Fibroblast of mammary gland (primary cell): Measurements from ENCODE around the gene ABHD1.

Experiments used
- DNase-seq: peaks from one replicate; pipeline ENCODE4 v3.0.0-alpha.2; 2010; ENCODE audit warnings: low read depth
- H3K4me3 ChIP-seq: 2 replicates; pipeline ENCODE4 v1.5.1; 2011; ENCODE audit warnings: low read depth, mild to moderate bottlenecking, low read length, moderate library complexity; ENCODE audit not compliant: control insufficient read depth
- CTCF ChIP-seq: conservative IDR thresholded peaks from 2 replicates; pipeline ENCODE4 v1.5.1; 2011; ENCODE audit warnings: low read depth, low read length, inconsistent platforms; ENCODE audit not compliant: control insufficient read depth, insufficient read depth

ABHD1 gene

GRCh38 chr2:27139310-27139709 is 15.7 kb downstream of the ABHD1 start, which contains the start of gene PRR30:
Gene PRR30, minus strand, starts transcription at chr2:27139410. Its CDS starts 1,081 bp downstream, at chr2:27138329.
- no peak within 1 kb of the TSS for H3K4me3 ChIP-seq
- no peak for DNase-seq
- no peak for TF ChIP-seq CTCF

GRCh38 chr2:27143285-27143684 is 19.7 kb downstream of the ABHD1 start:
- no peak overlapping the region for H3K4me3 ChIP-seq
- TF ChIP-seq CTCF, result no peak
- DNase-seq, result no peak

GRCh38 chr2:27145682-27146081 is 22.1 kb downstream of the ABHD1 start:
- TF ChIP-seq CTCF, result no peak
- H3K4me3 ChIP-seq, result no peak overlapping the region
- DNase-seq, result no peak

GRCh38 chr2:27147935-27148334 is 24.3 kb downstream of the ABHD1 start:
- no peak overlapping the region for H3K4me3 ChIP-seq
- DNase-seq, result no peak
- no peak for TF ChIP-seq CTCF

GRCh38 chr2:27148801-27149439 is 25.3 kb downstream of the ABHD1 start, which contains the start of gene TCF23:
Gene TCF23, plus strand, starts transcription at chr2:27149004. Its CDS starts 130 bp downstream, at chr2:27149134.
- H3K4me3 ChIP-seq, result no peak within 1 kb of the TSS
- no peak for TF ChIP-seq CTCF
- DNase-seq, result no peak

GRCh38 chr2:27149570-27150405 is 26.2 kb downstream of the ABHD1 start:
- H3K4me3 ChIP-seq, result no peak overlapping the region
- no peak for TF ChIP-seq CTCF
- DNase-seq, result no peak
